Caco-2 (cell line): ENCODE results near the gene GPR17. TPM values are rescaled to one million over a fixed set of nuclear protein-coding genes. Genes with fewer than 3 reads are reported as not detected.

Experiments
- BruUV-seq: library from RNA; stranded (reverse); fragments of 400-500 nt; replicated peaks from 2 replicates; lab custom pipeline; 2021; lab: Mats Ljungman, UMichigan
- CTCF ChIA-PET: fragments of 300-600 bp; sonication (Branson Sonifier 250); formaldehyde crosslinking; loops from one replicate; lab custom pipeline; 2022; ENCODE audit warnings: antibody characterized with exemption; lab: Charles Lee
- POLR2A ChIA-PET: fragments of 300-600 bp; sonication (Branson Sonifier 250); formaldehyde crosslinking; loops from one replicate; lab custom pipeline; 2022; ENCODE audit warnings: antibody characterized with exemption; lab: Charles Lee
- DNase-seq, 2 experiments: peaks; one replicate each; pipeline versions ENCODE4 v3.0.0 to v3.0.0-alpha.2; 2020 to 2022
- H3K27me3 ChIP-seq: replicated peaks from 2 replicates; pipeline ENCODE4 v1.6.0; 2011; ENCODE audit warnings: low read length; ENCODE audit not compliant: control insufficient read depth, insufficient read depth
- H3K36me3 ChIP-seq: 2 replicates; pipeline ENCODE4 v1.5.1; 2011; ENCODE audit warnings: low read length; ENCODE audit not compliant: control insufficient read depth, insufficient read depth
- H3K4me1 ChIP-seq: fragments of 250-450 bp; sonication (Bioruptor Pico); 2 replicates; pipeline ENCODE4 v1.5.1; 2020; ENCODE audit warnings: mild to moderate bottlenecking
- H3K4me3 ChIP-seq: 2 replicates; pipeline ENCODE4 v1.5.1; 2011; ENCODE audit warnings: low read depth, mild to moderate bottlenecking, control low read depth, low read length
- H3K9me3 ChIP-seq: fragments of 250-450 bp; sonication (Bioruptor Pico); 2 replicates; pipeline ENCODE4 v1.5.1; 2020; ENCODE audit warnings: mild to moderate bottlenecking, moderate library complexity
- H3K27ac Mint-ChIP-seq: one replicate; pipeline ENCODE4 v1.8.0; 2022; ENCODE audit warnings: mixed read lengths; ENCODE audit not compliant: unreplicated experiment
- H3K27me3 Mint-ChIP-seq: one replicate; pipeline ENCODE4 v1.8.0; 2022; ENCODE audit warnings: mixed read lengths; ENCODE audit not compliant: insufficient read depth, unreplicated experiment
- H3K36me3 Mint-ChIP-seq: one replicate; pipeline ENCODE4 v1.8.0; 2022; ENCODE audit warnings: mild to moderate bottlenecking, mixed read lengths; ENCODE audit not compliant: insufficient read depth, unreplicated experiment
- H3K4me1 Mint-ChIP-seq: one replicate; pipeline ENCODE4 v1.8.0; 2022; ENCODE audit warnings: low read depth, mixed read lengths; ENCODE audit not compliant: unreplicated experiment
- H3K4me3 Mint-ChIP-seq: one replicate; pipeline ENCODE4 v1.8.0; 2022; ENCODE audit warnings: mild to moderate bottlenecking, moderate library complexity, mixed read lengths; ENCODE audit not compliant: unreplicated experiment
- H3K9me3 Mint-ChIP-seq: one replicate; pipeline ENCODE4 v1.8.0; 2022; ENCODE audit warnings: mixed read lengths; ENCODE audit not compliant: unreplicated experiment
- intact Hi-C: fragments of 100-400 bp; cut with micrococcal nuclease; formaldehyde crosslinking; loops from one replicate; pipeline ENCODE4 v1.10.0; 2022; ENCODE audit not compliant: unreplicated experiment
- total RNA-seq: library from RNA; stranded (reverse); gene quantifications from 2 replicates; pipeline ENCODE4 v1.2.3, GENCODE V29; 2022
- TF ChIP-seq, protein P1 (sequence below), 2 experiments: fragments of 200-600 bp in 1 of 2; IDR thresholded peaks; 1 replicate in 1 of 2; 2 replicates in 1 of 2; pipeline versions ENCODE4 v1.5.1 to v1.8.0; 2011 to 2022; ENCODE audit warnings: antibody characterized with exemption in 1 of 2, control low read depth in 1 of 2, inconsistent platforms in 1 of 2, low read depth in 1 of 2, low read length in 1 of 2, mild to moderate bottlenecking in 1 of 2, moderate library complexity in 1 of 2; ENCODE audit not compliant: insufficient read depth in 1 of 2, severe bottlenecking in 1 of 2, unreplicated experiment in 1 of 2

Gene GPR17
- total RNA-seq, 1 experiment from 2014 or later = not detected

DNA sequence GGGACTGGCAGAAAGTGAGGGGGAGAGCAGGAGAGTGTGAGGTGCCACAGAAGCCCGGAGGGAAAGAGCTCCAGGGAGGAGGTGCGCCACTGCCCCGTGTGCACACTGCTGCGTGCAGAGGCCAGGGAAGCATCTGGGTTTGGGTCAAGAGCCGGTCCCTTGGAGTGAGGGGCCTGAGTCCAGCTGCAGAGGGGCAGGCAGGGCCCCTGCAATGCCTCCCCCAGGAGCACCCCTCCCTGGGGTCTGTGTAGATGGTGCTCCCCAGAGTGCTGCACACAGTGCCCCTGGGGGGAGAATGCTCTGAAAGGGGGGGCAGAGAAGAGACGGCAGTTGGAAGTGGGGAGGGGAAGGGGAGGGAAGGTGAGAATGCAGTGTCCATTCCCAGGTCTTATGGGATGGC is 33.0 kb downstream of the GPR17 start:
- H3K27me3 ChIP-seq = peaks cover 1% of the 10 kb centered on the region; the same call in 1 of the 2 replicates
- TF ChIP-seq, protein P1, sequence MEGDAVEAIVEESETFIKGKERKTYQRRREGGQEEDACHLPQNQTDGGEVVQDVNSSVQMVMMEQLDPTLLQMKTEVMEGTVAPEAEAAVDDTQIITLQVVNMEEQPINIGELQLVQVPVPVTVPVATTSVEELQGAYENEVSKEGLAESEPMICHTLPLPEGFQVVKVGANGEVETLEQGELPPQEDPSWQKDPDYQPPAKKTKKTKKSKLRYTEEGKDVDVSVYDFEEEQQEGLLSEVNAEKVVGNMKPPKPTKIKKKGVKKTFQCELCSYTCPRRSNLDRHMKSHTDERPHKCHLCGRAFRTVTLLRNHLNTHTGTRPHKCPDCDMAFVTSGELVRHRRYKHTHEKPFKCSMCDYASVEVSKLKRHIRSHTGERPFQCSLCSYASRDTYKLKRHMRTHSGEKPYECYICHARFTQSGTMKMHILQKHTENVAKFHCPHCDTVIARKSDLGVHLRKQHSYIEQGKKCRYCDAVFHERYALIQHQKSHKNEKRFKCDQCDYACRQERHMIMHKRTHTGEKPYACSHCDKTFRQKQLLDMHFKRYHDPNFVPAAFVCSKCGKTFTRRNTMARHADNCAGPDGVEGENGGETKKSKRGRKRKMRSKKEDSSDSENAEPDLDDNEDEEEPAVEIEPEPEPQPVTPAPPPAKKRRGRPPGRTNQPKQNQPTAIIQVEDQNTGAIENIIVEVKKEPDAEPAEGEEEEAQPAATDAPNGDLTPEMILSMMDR (IDR thresholded peaks at IDR 0.05; ENCODE audit: insufficient read depth in 1 of 2, low read depth in 1 of 2, low read length in 1 of 2, severe bottlenecking in 1 of 2, unreplicated experiment in 1 of 2) = no peak
- CTCF ChIA-PET = no interaction called here
- H3K4me3 ChIP-seq = no peak overlapping the region
- H3K27me3 Mint-ChIP-seq = peaks cover 11% of the 10 kb centered on the region
- no peaks in the 10 kb centered on the region for H3K9me3 Mint-ChIP-seq
- no peak for DNase-seq
- no peaks in the 10 kb centered on the region for H3K36me3 ChIP-seq
- H3K4me1 ChIP-seq = peaks cover 6% of the 10 kb centered on the region; the same call in 1 of the 2 replicates
- H3K27ac Mint-ChIP-seq = no peak overlapping the region
- no TSS peak for BruUV-seq
- POLR2A ChIA-PET = no interaction called here
- H3K9me3 ChIP-seq = no peaks in the 10 kb centered on the region
- intact Hi-C loops = no loop called here
- no peak overlapping the region for H3K4me3 Mint-ChIP-seq
- no peaks in the 10 kb centered on the region for H3K4me1 Mint-ChIP-seq
- no peaks in the 10 kb centered on the region for H3K36me3 Mint-ChIP-seq

DNA sequence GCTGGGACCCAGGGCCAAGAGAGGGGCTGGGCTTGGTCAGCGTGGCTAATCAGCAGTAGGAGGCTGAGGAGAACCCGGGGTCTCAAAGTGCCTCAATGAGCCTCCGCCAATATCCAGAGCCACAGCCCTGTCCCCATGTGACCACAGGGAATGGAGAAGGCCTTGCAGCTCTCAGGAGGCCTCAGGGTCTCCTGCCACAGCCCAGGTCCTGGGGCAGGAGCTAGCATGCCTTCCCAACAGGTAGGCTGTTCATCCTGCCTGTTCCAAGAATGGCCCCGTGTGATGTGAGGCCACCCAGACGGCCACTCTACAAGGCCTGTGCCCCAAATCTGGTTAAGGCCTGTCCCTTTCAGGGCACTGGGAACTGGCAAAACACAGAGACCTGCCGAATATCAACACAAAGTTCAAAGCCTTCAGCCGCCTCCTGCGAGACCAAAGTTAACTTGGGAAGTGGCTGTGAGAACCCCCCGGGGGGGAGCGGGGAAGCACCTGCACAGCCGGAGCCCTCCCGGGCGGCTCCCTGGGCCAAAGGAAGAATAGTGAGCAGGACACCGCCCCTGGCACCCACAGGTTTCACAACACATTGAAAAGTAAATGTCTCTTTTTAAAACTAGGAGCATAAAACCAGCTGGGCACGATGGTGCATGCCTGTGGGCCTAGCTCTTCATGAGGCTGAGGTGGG is 33.9 kb downstream of the GPR17 start:
- ChIA-PET CTCF (no interaction called here), POLR2A (interaction anchor here (0.6 kb wide), 1 partner anchor 16 kb away, joined by 3 read pairs; no protein-coding TSS in a partner anchor)
- Mint-ChIP-seq H3K27ac (no peak overlapping the region), H3K4me3 (no peak overlapping the region), H3K9me3 (no peaks in the 10 kb centered on the region), H3K27me3 (peaks cover 11% of the 10 kb centered on the region), H3K4me1 (no peaks in the 10 kb centered on the region), H3K36me3 (no peaks in the 10 kb centered on the region)
- intact Hi-C loops = no loop called here
- Histone ChIP-seq H3K4me3 (no peak overlapping the region), H3K9me3 (no peaks in the 10 kb centered on the region), H3K27me3 (0 out of 2 replicates have a peak, but pooled peaks cover 1% of the 10 kb centered on the region), H3K36me3 (no peaks in the 10 kb centered on the region), H3K4me1 (no peaks in the 10 kb centered on the region)
- TF ChIP-seq, protein P1 (IDR thresholded peaks at IDR 0.05; ENCODE audit: insufficient read depth in 1 of 2, low read depth in 1 of 2, low read length in 1 of 2, severe bottlenecking in 1 of 2, unreplicated experiment in 1 of 2) = no peak
- BruUV-seq = no TSS peak
- DNase-seq = no peak

DNA sequence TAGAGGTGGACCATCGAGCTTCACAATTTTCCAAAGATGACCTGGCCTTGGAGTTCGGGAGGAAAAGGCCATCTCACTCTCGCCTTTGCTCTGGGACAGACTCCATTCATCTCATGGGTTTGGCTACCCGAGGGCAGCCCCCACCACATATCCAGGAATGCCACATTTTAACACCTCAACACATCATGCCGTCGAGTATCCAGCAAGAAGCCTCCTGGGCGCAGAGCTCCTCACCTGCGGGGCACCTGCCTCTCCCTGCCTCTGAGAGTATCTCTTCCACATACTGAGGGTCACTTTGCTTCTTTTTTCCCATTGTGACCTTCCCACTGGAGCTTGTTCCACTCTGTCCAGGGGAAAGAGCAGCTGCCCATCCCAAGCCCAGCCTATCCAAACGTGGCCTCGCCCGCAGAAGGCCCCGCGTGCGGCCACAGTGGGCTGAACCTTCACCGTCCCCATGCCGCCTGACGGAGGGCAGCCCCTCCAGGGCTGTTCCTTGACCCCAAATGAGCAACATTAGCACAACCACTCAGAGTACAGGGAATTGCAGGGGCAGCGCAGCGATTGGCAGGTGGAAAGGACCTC is 34.8 kb downstream of the GPR17 start:
- Mint-ChIP-seq H3K4me1 (no peaks in the 10 kb centered on the region), H3K27ac (no peak overlapping the region), H3K9me3 (no peaks in the 10 kb centered on the region), H3K4me3 (no peak overlapping the region), H3K36me3 (no peaks in the 10 kb centered on the region), H3K27me3 (peaks cover 11% of the 10 kb centered on the region)
- 0 out of 2 replicates have a peak, but pooled peaks cover 1% of the 10 kb centered on the region for H3K27me3 ChIP-seq
- DNase-seq = no peak
- no peaks in the 10 kb centered on the region for H3K36me3 ChIP-seq
- intact Hi-C loops = no loop called here
- H3K4me1 ChIP-seq = no peaks in the 10 kb centered on the region
- POLR2A ChIA-PET = interaction anchor here (0.6 kb wide), 1 partner anchor 17 kb away, joined by 3 read pairs; no protein-coding TSS in a partner anchor
- BruUV-seq = no TSS peak
- TF ChIP-seq, protein P1 (IDR thresholded peaks at IDR 0.05; ENCODE audit: insufficient read depth in 1 of 2, low read depth in 1 of 2, low read length in 1 of 2, severe bottlenecking in 1 of 2, unreplicated experiment in 1 of 2) = no peak
- H3K9me3 ChIP-seq = no peaks in the 10 kb centered on the region
- CTCF ChIA-PET = interaction anchor here (0.6 kb wide), 1 partner anchor 90 kb away, joined by 4 read pairs; no protein-coding TSS in a partner anchor
- no peak overlapping the region for H3K4me3 ChIP-seq
